RPMI7951 (cell line): ENCODE results near the gene ABI1. TPM values are rescaled to one million over a fixed set of nuclear protein-coding genes. Genes with fewer than 3 reads are reported as not detected.

Experiments
- DNase-seq: peaks from one replicate; pipeline ENCODE4 v3.0.0-alpha.2; 2012; ENCODE audit warnings: low read depth
- total RNA-seq: library from RNA; depleted of rRNA; stranded (reverse); fragments of >200 nt; shearing (Covaris generic); gene quantifications from 2 replicates; pipeline ENCODE4 v1.2.3, GENCODE V29; 2014

Gene ABI1
- total RNA-seq, 1 experiment from 2014 or later: 70.9 TPM

- no peak for DNase-seq
Measured at GRCh38 chr10:26855186-26855585, 5.6 kb downstream of the ABI1 start.

DNA sequence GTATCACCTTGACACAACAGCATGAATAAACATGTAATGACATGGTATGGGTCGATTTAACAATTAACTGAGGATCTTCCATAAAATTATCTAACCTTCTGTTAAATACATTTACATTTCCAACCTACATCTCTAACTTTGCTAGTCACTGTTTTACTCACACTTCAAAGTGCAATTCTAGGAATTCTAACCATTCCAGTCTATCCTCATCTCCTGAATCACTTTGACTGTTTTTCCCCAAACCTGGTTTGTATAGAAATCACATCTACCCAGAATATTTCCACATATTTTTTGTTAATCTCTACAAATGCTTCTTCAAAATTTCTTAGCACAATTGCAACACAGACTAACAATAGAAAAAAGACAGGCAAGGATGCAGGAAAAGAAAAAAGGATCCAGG lies 6.2 kb downstream of the ABI1 start:
- DNase-seq: no peak

DNA sequence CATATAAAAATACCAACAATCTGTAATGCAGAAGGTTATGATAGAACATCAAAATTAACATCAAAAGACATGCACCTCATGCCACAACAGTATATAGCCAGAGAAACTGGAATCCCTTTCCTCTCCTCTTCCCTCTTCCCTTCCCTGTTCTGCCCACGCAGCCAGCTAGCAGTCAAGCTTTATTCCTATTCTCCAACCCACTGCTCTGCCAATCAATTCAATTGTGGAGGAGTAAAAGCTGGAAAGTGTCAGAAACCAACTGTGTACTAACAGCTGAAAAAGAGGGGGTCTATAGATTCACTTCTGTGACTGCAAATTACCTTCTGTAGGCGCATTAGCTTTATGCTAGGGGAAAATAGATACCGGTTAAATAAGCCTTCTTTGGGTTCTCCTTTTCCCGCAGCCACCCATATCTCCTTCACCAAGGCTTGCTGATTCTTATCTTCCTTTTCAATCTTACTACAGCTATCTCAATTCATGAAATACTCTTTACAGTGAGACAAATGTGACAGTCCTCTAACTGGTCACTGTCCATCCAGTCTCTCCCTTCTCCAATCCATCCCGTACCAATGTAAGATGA lies 16.3 kb downstream of the ABI1 start:
- no peak for DNase-seq

DNA sequence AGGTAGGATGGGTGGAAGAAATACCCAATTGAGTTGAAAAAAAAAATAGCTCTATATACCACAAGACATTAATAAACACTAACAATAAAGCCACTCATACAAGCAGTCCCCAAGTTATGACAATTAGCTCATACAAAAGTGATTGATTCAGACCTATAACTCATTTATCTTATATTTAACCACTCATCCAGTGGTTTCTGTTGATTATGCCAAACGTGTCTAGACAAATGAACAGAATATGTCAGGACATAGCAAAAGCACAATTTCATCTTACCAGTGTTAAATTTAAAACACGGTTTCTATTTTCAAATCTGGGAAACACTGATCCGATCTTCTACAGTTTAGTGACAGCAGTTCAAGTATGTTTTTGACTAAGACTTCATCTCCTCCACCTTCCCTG lies 17.0 kb downstream of the ABI1 start:
- no peak for DNase-seq

DNA sequence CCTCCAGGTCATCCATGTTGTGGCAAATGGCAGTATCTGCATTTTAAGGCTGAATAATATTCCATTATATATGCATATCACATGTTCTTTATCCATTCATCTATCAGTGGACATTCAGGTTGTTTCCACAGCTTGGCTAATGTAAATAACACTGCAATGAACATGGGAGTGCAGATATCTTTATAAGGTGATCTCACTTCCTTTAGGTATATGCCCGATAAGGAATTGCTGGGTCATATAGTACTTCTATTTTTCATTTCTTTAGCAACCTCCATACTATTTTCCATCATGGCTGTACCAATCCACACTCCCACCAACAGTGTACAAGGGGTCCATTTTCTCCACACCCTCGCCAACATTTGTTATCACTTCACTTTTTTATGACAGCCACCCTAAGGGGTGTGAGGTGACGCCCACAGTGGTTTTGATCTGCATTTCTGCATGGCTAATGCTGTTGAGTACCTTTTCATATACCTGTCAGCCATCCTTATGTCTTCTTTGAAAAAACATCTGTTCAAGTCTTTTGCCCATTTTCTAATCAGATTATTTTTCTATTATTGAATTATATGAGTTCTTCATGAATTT lies 18.9 kb downstream of the ABI1 start:
- DNase-seq: no peak

DNA sequence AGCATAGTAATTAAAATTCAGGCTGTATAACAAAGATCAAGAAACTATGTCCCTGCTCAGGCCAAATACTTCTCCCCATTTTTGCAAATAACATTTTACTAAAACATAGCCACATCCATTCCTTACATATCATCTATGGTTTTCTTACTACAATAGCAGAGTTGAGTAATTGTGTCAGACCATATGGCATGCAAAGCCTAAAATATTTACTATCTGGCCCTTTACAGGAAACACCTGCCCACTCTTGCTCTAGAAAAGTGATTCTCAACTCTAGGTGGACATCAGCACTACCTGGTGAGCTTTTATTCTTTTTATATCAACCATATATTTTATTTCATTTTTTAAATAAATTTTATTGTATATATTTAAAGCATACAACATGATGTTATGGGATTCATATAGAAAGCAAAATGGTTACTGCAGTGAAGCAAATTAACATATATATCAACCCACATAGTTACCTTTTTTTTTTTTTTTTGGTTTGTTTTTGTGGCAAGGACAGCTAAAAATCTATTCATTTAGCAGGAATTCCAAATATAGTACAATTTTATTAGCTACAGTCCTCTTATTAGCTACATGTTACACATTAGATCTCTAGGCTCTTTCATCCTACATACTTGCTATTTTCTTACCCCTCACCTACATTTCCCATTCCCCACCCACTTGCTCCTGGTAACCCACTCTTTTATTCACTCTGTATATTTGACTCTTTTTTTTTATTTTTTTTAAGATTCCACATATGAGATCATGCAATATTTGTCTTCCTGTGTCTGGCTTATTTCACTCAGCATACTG lies 19.6 kb downstream of the ABI1 start:
- DNase-seq: no peak

DNA sequence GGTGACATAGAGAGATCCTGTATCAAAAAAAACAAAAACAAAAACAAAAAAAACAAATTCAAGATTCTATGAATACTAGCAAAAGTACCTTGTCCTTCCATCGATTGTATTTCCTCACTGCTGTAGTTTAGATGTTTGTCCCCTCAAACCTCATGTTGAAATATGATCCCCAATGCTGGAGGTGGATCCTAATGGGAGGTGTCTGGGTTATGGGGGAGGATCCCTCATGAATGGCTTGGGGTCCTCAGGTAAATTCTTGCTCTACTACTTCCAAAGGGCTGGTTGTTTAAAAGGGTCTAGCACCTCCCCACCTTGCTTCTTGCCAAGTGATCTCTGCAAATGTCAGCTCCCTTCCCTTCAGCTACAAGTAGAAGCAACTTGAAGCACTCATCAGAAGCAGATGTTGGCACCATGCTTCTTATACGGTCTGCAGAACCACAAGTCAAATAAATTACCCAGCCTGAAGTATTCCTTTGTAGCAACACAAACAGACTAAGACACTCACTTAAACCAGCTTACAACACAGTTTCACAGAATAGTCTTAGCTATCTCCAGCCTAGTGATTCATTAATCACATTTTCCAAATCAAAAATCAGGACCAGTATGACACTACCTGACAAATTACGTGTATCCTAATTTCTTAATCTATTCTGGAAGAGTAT lies 20.7 kb downstream of the ABI1 start:
- peak; percentile 34 for DNase-seq

DNA sequence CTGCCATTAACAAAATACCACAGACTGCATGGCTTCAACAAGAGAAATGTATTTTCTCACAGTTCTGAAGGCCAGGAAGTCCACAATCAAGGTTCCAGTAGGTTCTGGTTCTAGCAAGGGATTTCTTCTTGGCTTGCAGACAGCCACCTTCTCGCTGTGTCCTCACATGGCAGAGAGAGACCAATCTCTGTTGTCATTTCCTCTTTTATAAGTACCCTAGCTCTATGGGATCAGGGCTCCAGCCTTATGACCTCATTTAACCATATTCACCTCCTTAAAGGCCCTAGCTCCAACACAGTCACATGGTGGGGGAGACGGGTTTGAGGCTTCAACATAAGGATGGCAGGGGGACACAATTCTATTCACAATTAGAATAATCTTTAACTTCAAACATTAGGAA lies 23.6 kb downstream of the ABI1 start:
- DNase-seq: no peak

DNA sequence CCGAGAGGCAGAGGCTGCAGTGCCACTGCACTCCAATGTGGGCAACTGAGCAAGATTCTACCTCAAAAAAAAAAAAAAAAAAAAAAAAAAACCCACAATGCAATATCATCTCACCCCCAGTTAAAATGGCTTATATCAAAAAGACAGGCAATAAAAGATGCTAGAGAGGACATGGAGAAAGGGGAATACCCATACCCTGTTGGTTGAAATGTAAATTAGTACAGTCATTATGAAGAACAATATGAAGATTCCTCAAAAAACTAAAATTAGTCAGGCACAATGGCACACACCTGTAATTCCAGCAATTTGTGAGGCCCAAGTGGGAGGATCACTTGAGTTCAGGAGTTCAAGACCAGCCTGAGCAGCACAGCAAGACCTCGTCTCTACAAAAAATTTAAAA lies 25.7 kb downstream of the ABI1 start:
- no peak for DNase-seq

DNA sequence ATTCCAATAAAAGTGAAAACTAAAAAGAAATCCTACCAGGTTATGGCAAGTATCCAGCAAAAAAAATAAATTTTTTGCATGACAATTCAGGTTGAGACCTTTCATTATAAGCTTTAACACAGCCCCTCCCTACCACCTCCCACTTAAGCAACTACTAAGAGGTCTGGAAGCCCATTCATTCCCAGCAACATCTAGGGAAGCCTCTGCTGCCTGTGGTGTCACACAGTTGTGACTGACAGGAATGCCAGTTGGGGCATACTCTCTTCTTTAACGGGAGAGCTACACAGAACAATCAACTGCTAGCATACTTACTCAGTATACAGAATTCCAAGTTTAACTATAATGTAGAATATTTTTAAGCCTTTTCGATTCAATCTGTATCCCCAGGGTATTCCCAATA lies 27.8 kb downstream of the ABI1 start:
- no peak for DNase-seq

DNA sequence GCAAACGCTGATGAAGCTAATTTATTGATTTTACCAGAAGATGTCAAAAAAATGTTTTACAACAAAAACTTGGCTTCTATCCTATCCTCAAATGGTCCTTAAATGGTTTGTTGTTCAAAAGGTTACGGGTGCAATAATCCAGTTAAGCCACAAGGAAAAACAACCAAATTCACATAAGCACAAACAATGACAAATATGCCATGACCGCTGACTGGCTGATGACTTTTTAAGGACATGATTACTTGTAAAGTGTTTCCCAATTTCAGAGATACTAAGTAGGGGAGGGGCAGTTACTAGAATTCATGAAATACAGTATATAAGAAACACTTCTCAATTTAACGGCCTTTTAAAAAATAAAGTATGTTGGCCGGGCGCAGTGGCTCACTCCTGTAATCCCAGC lies 28.8 kb downstream of the ABI1 start:
- no peak for DNase-seq

GRCh38 chr10:26829810-26830515 lies 30.8 kb downstream of the ABI1 start:
- no peak for DNase-seq

DNA sequence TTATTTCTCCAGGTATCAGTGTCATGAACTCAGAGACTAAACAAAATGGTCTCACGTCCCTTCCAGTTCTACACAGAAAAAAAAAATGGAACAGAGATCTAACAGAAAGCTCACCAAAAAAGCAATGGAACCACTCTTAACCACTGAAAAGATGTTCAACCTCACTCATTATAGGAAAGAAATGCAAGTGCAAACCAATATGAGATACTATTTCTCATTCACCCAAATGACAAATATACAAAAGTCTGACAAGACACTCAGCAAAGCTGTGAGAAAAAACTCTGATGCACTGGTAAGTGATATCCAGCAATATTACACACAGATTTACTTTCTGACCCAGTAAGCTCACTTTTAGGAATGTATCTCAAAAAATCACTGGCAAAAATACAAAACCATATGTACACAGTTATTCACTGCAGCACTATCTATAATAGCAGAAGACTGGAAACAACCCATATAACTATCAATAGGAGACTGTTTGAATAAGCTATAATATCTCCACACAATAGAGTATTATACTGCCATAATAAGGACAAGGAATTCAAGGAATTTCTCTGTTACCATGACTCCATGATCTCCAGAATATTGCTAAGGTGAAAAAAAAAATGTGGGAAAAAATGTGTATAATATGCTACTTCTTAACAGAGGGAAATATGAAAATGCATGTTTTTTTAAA lies 36.6 kb downstream of the ABI1 start:
- DNase-seq: no peak

DNA sequence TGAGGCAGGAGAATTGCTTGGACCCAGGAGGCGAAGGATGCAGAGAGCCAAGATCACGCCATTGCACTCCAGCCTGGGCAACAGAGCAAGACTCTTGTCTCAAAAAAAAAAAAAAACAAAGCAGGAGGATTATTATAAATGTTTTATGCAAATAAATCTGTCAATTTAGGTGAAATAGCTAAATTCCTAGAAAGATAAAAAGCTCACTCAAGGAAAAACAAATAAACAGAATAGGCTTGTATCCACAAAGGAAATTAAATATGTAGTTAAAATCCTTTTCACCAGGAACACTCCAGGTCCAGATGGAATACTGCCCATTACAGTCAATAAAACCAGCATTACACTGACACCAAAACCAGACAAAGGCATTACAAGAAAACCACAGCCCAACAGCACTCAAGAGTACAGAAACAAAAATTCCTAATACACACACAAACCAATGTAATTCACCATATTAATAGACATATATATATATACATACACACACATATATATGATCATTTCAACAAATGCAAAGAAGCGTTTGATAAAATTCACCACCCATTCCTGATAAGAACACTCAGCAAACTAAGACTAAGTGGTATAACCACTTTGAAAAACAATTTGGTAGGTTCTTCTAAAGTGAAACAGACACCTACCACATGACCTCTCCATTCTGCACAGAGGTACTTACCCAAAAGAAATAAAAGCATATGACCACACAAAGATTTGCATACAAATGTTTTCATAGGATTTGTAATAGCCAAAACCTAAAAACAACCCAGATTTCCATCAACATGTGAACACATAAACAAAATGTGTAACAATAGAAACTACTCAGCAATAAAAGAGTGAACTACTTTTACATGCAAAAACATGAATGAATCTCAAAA lies 38.8 kb downstream of the ABI1 start:
- no peak for DNase-seq

DNA sequence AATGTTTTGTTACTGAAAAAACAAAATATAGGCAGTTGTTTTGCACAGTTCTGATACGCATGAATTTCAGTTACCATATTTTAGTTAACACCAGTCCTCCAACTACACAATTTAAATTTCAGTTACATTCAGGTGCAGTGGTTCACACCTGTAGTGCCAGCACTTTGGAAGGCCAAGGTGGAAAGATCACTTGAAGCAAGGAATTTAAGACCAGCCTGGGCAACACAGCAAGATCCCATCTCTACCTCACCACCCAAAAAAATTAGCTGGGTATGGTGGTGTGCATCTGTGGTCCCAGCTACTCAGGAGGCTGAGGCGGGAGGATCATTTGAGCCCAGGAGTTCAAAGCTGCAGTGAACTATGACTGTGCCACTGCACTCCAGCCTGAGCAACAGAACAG lies 45.3 kb downstream of the ABI1 start:
- DNase-seq: no peak

GRCh38 chr10:26810435-26811026 lies 50.2 kb downstream of the ABI1 start:
- DNase-seq: no peak

DNA sequence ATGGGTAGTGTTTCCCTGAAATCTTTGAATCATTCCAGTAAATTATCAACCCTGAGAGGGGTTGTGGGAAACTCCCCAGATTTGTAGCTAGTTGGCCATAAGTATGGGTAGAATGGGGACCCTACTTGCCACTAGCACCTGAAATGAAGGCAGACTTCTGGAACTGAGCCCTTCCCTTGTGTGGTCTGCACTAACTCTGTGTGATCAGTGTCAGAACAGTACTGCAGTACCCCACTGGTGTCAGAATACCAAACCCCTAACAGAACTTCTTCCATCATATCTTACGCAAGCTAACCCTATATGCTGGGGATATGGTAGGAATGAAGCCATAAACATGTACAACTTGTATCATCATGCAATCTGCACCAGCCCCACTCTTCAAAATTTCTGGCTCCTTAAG lies 50.8 kb downstream of the ABI1 start:
- DNase-seq: no peak

- no peak for DNase-seq
Measured at GRCh38 chr10:26807532-26807931, 53.2 kb downstream of the ABI1 start.

DNA sequence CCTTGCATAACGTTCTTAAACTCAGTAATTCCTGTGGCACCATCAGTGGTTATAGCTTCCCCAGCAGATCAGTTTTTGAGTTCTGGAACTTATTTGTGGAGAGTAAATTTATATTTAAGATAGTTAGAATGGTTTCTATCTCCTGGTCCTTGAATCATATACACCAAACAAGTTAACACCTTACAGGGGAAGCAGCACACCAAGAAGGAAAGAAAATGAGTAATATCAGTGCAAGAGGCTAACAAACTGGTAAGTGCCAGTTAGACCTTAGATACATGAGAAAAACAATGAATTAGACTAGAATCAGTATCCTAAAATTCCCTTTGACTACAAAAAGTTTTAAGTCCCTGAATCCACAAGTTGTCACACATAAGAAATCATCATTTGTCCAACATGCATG lies 54.2 kb downstream of the ABI1 start:
- DNase-seq: no peak

DNA sequence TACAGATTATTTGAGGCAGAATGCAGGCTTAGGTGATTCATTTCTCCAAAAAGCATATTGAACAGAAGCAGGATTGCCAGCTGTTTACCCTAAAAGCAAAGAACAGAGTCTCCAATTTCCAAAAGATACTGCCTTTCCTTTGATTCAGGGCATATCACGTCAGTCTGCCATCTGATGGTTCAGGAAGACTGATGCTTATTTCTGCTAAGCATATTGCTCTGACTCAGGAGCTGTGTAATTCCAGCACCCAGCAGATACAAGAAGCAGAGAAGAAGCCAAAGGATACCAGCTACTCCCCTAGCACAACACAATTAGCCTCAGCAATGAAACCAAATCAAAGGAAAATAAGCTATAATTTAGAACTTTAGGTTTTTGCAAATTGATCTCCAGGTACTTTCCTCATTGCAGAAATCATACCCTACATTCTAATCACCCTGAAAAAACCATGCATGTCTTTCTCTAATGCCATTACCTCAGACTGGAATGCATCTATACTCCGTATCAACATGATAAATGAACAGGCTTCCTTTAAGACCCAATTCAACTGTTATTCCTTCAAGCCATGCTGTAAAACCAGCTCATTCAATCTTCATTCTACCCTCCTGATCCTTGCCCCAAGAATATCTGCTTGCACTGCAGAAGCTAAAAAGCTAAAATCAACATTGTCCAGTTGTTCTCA lies 55.1 kb downstream of the ABI1 start:
- DNase-seq: peak; percentile 9
